Activated CD4-positive, alpha-beta T cell treated with anti-CD3 and anti-CD28 coated beads, Interleukin-2, amount 50 U/mL, for 48 hours (primary cell): ENCODE results near the gene C1orf174.
A peak's percentile ranks its signal among the peaks of the same experiment; 100 is the strongest.

Source experiments
- DNase-seq, 2 experiments: peaks; one replicate each; pipeline ENCODE4 v3.0.0-alpha.2; 2020

The C1orf174 gene

DNA sequence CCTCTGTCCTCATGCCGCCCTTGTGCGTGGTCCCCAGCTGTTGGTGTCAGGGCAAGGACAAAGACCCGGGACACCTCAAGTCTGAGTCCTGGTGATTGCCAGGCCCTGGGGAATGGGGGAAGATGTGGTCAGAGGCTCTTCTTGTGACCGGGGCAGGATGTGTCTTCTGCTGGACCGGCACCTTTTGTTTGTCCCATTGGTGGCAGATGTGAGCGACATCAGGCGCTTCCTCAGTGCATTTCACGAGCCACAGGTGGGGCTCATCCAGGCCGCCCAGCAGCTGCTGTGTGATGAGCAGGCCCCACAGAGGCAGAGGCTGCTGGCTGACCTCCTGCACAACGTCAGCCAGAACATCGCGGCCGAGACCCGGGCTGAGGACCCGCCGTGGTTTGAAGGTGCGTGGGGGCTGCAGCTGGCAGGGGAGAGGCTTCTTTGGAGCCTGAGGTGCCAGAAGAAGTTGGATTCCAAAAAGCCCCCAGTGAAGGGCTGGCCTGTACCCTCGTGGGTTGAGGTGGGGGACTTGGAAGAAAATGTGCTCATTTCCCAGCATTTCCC, 34.4 kb downstream of the C1orf174 start:
- DNase-seq: no peak

DNA sequence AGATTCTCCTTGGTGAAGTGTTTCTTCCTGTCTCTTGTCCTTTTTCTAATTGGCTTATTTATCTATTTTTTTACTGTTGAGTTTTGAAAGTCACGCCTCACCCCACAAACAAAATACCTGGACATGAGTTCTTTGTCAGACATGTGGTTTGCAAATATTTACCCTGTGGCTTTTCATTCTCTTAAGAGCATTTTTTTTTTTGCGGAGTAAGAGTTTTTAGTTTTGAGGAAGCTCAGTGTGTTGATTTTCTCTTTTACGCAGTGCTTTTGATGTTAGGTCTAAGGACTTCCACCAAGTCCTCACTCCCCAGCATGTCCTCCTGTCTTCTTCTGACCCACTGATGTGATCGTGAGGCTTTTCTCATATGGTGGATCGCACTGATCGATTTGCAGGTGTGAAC, 35.2 kb downstream of the C1orf174 start:
- no peak for DNase-seq

DNA sequence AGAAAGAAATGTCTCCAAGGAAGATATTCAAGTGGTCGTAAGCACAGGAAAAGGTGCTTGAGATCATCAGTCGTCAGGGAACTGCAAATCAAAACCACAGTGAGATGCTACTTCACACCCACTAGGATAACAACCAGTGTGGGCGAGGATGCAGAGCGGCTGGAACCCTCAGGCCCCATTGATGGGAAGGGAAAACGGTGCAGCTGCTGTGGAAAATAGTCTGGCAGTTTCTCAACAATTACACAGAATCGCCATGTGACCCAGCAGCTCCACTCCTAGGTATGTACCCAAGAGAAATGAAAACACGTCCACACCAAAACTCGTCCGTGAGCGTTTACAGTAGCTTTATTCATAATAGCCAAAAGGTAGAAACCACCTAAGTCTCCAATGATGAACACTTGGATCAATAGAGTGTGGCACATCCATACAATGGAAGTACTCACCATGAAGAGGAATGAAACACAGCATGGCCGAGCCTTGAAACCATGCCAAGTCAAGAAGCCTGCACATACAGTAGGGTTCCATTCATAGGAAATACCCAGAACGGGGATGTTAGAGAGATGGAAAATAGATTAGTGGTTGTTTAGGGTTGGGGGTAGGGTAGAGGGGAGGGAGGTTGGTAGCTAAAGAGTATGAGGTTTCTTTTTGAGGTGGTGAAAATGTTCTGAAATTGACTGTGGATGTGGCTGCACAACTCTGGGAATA, 36.7 kb downstream of the C1orf174 start:
- DNase-seq: no peak

DNA sequence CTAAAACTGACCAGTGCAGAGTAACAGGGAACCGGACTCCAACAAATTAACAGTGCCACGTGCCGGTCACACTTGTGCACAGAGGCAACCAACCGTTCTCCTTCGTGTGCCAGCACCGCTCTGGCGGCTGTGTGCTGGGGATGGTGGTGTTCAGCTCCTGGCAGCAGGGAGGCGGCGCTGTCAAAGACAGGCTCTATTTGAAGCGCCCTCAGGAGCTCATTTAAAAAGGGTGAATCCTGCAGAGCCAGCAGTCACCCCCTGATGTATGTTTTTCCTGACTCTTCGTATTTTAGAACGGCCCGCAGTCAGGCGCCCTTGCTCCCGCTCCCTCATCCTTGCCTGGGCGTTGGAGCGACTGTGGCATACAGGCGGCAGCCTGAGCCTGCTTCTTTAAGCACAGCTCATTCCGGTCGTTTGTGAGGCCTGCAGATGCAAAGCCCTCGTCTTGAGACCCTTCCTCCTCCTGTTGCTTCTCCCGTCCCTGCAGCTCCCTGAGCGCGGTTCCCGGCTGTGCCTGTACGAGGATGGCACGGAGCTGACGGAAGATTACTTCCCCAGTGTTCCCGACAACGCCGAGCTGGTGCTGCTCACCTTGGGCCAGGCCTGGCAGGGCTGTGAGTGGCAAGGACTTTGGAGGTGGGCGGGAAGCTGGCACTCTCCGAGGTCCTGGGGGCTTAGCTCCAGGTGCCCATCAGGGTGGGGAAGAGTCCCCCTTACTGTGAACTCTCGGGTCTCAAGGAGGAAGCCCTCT, 41.7 kb downstream of the C1orf174 start:
- peak in 1 of 2 experiments; percentile 5 for DNase-seq

GRCh38 chr1:3857791-3858129, 42.3 kb downstream of the C1orf174 start:
- DNase-seq: no peak

DNA sequence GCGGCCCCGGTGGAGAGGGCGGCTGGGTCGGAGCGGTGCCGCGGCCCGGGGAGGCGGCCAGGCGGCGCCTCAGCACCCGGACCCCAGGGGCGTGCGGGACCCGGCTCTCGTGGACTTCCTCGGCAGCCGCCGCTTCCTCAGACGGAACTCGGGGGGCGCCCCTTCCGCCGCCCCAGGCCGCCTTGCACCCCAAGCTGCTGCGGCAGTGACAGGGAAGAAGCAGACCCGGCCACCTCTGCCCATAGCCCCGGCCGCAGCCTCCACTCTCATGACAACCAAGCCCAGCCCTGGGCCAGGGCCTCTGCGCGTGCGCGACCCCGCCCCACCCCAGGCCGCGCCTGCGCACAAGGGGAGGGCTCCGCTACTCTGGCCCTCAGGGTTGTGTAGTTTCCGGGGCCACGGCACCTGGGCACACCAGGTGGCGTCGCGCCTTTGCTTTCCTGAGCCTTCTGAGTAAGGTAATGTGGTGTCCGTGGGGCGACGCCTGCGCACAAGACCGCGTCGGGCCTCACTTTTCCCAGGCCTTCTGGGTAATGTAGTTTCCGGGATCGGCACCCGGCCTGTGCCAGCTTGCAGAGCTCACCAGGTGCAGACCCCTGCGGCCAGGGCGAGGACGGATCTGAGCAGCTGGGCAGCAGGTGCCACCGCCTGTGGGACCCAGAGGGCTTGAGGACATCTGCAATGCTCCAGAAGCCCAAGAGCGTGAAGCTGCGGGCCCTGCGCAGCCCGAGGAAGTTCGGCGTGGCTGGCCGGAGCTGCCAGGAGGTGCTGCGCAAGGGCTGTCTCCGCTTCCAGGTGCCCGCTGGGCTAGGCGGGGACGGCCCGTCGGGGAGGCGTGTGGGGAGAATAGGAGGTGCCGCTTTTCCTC, 42.9 kb downstream of the C1orf174 start, which contains the start of the genes CEP104 and DFFB:
TSS of gene CEP104 (minus strand) at position 289 of the 868 bp plus-strand sequence. CDS start 4,804 bp downstream, outside the sequence.
TSS of gene DFFB (plus strand) at position 554 of the 868 bp plus-strand sequence. CDS start at position 682, 128 bp downstream.
- DNase-seq: peak; percentile 92 to 95

- DNase-seq: no peak
Measured at GRCh38 chr1:3852711-3853485, 47.2 kb downstream of the C1orf174 start.

DNA sequence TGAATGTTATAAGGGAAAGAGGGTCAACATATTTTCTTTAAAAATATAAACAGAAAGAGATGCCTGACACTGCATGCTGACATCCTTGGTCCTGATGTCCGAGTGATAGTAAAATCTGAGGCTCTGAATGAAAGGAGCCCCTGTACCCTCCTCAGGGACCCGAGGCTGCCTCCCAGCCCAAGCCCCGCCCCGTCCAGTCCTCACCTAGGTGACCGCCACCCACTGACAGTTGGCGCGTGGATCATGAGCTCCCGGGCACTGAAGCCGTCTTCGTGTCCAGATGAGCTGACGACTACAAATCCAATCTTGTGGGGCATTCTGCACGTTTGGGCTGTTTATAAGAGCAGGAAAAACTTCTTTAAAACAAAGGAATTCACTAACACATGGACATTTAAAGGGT, 48.0 kb downstream of the C1orf174 start:
- DNase-seq: no peak

- DNase-seq: no peak
Measured at GRCh38 chr1:3851292-3851691, 48.8 kb downstream of the C1orf174 start.

DNA sequence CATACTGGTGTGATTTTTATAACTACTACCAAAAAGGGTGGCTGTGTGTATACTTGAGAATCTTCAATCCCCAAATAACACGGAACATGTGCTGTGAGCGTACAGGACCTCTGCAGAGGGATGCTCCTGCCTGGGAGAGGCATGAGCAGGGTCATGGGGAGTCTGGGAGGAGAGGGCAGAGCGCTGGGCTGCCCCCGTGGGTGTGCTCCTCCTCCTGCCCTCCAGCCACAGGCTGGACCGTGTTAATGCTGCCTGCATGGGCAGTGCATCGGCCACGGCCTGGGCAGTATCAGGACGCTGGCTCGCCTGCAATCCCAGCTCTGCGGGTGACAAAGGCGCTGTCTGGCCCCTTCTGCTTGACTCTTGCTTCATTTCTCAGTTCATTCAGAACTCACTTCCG, 49.2 kb downstream of the C1orf174 start:
- no peak for DNase-seq

DNA sequence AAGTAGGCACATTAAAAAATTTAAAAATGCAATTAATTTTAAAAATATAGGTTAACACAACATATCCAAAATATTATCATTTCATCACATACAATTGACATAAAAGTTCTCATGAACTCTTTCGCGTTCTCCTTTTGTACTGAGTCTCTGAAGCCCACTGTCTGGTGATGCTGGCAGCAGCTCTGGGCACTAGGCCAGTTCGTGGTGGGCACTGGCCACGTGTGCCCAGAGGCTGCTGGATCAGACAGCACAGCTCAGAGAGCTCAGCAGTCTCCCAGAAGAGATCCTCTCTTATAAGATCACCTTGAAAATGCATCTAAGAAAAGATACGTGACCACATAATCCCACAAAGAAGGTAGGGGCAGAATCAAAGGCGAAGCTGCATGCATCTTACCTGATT, 53.0 kb downstream of the C1orf174 start:
- DNase-seq: no peak

DNA sequence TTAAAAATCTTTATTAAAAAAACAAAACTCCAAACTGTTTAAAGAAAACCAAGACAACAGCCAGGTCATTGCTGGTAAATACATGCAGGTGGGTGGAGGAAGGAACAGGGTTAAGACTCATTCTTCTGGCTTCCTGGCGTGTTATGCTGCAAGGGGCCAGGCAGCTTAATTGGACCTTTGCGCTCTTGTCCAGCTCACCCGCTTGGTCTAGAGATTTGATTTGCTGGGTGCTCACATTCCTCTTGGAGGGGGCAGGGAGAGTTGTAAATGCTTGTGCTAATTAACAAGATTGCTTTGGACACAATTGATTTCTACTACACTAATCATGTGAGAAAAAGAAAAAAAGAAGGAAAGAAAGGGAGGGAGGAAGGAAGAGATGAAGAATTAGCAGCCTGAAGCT, 53.5 kb downstream of the C1orf174 start:
- DNase-seq: no peak

- no peak for DNase-seq
Measured at GRCh38 chr1:3842912-3843311, 57.2 kb downstream of the C1orf174 start.

GRCh38 chr1:3841491-3841890, 58.6 kb downstream of the C1orf174 start:
- DNase-seq: no peak
